HG02642 (cell line): ENCODE data around the gene ADGRB2.

Experiments
- ATAC-seq: cut with Tn5 transposase; IDR thresholded peaks from one replicate; pipeline ENCODE4 v1.9.1; 2021; ENCODE audit warnings: mild to moderate bottlenecking; ENCODE audit not compliant: unreplicated experiment, poor library complexity

The ADGRB2 gene

GRCh38 chr1:31795801-31796621 is 31.9 kb upstream of the ADGRB2 start:
- no peak for ATAC-seq

- no peak for ATAC-seq
Observed at GRCh38 chr1:31795096-31795675, 31.0 kb upstream of the ADGRB2 start.

- no peak for ATAC-seq
Observed at GRCh38 chr1:31793586-31794285, 29.6 kb upstream of the ADGRB2 start.

GRCh38 chr1:31793086-31793485 is 28.9 kb upstream of the ADGRB2 start:
- no peak for ATAC-seq

- ATAC-seq = no peak
Observed at GRCh38 chr1:31792541-31792940, 28.4 kb upstream of the ADGRB2 start.

GRCh38 chr1:31792116-31792515 is 28.0 kb upstream of the ADGRB2 start:
- no peak for ATAC-seq

- no peak for ATAC-seq
Observed at GRCh38 chr1:31791131-31791858, 27.2 kb upstream of the ADGRB2 start.

GRCh38 chr1:31790641-31791091 is 26.5 kb upstream of the ADGRB2 start:
- ATAC-seq = no peak

GRCh38 chr1:31790140-31790539 is 26.0 kb upstream of the ADGRB2 start:
- no peak for ATAC-seq

- ATAC-seq = peak; percentile 55
Observed at GRCh38 chr1:31789259-31790065, 25.3 kb upstream of the ADGRB2 start.

- peak; percentile 12 for ATAC-seq
Observed at GRCh38 chr1:31788825-31789256, 24.7 kb upstream of the ADGRB2 start.

- peak; percentile 81 for ATAC-seq
Observed at GRCh38 chr1:31788138-31788824, 24.1 kb upstream of the ADGRB2 start.

- ATAC-seq = no peak
Observed at GRCh38 chr1:31787786-31788137, 23.6 kb upstream of the ADGRB2 start.

- ATAC-seq = no peak
Observed at GRCh38 chr1:31787261-31787660, 23.1 kb upstream of the ADGRB2 start.

- ATAC-seq = no peak
Observed at GRCh38 chr1:31786366-31787060, 22.4 kb upstream of the ADGRB2 start.

- ATAC-seq = no peak
Observed at GRCh38 chr1:31785947-31786290, 21.8 kb upstream of the ADGRB2 start.

- no peak for ATAC-seq
Observed at GRCh38 chr1:31785020-31785946, 21.1 kb upstream of the ADGRB2 start.
